Inferior parietal cortex (tissue), 1 donor: ENCODE data around the gene CLIP4.
"Not testable (repeated sequence)": the region's sequence is repeated elsewhere in the genome, so short reads cannot be mapped to it uniquely, and the experiment has no call there.

ENCODE experiments used
- DNase-seq: peaks from one replicate; pipeline ENCODE4 v3.0.0-alpha.2; 2016; ENCODE audit errors: extremely low spot score

The CLIP4 gene

GRCh38 chr2:29114946-29115609 is at the start of gene CLIP4:
Gene CLIP4 (plus strand): TSS chr2:29115415. CDS start chr2:29121389, 5,974 bp downstream.
- DNase-seq, result peak; percentile 60

- DNase-seq, result no peak
Measured at GRCh38 chr2:29066271-29066860, 48.8 kb upstream of the CLIP4 start.

- no peak for DNase-seq
Measured at GRCh38 chr2:29066997-29067605, 48.1 kb upstream of the CLIP4 start.

GRCh38 chr2:29068513-29068912 is 46.7 kb upstream of the CLIP4 start:
- DNase-seq, result no peak

GRCh38 chr2:29070526-29070925 is 44.7 kb upstream of the CLIP4 start:
- no peak for DNase-seq

GRCh38 chr2:29071032-29071975 is 43.9 kb upstream of the CLIP4 start:
- no peak for DNase-seq

GRCh38 chr2:29072251-29072650 is 43.0 kb upstream of the CLIP4 start:
- no peak for DNase-seq

- DNase-seq, result no peak
Measured at GRCh38 chr2:29072971-29073725, 42.1 kb upstream of the CLIP4 start.

GRCh38 chr2:29073933-29074332 is 41.3 kb upstream of the CLIP4 start:
- DNase-seq, result no peak

- DNase-seq, result no peak
Measured at GRCh38 chr2:29074411-29074810, 40.8 kb upstream of the CLIP4 start, which contains the start of gene PCARE. Gene PCARE (minus strand): TSS chr2:29074523. CDS start chr2:29074261, 262 bp downstream.

GRCh38 chr2:29075894-29076705 is 39.1 kb upstream of the CLIP4 start:
- DNase-seq, result peak; percentile 76

- DNase-seq, result no peak
Measured at GRCh38 chr2:29079887-29080286, 35.3 kb upstream of the CLIP4 start.

- no peak for DNase-seq
Measured at GRCh38 chr2:29080886-29081743, 34.1 kb upstream of the CLIP4 start.

- DNase-seq, result no peak
Measured at GRCh38 chr2:29082804-29083495, 32.3 kb upstream of the CLIP4 start.

GRCh38 chr2:29084554-29084953 is 30.7 kb upstream of the CLIP4 start:
- no peak for DNase-seq

- DNase-seq, result not testable (repeated sequence)
Measured at GRCh38 chr2:29090311-29090710, 24.9 kb upstream of the CLIP4 start.

- DNase-seq, result no peak
Measured at GRCh38 chr2:29096969-29097368, 18.2 kb upstream of the CLIP4 start.

GRCh38 chr2:29097569-29097968 is 17.6 kb upstream of the CLIP4 start:
- no peak for DNase-seq

- no peak for DNase-seq
Measured at GRCh38 chr2:29100564-29100963, 14.7 kb upstream of the CLIP4 start.
